HCT116 (cell line): Measurements from ENCODE around the gene GORASP1. TPM values are rescaled to one million over a fixed set of nuclear protein-coding genes. Genes with fewer than 3 reads are reported as not detected.
A peak's percentile ranks its signal among the peaks of the same experiment; 100 is the strongest.

Experiments
- ATAC-seq: fragments of 200-7000 bp; cut with Tn5 transposase; 2 replicates; pipeline ENCODE4 v1.9.1; 2020; ENCODE audit warnings: mild to moderate bottlenecking, moderate library complexity
- BruUV-seq: library from RNA; stranded (reverse); fragments of 400-500 nt; replicated peaks from 2 replicates; lab custom pipeline; 2021; lab: Mats Ljungman, UMichigan
- CTCF ChIA-PET: fragments of 300-600 bp; sonication (Branson Sonifier 250); formaldehyde crosslinking; loops from one replicate; lab custom pipeline; 2021; ENCODE audit warnings: antibody characterized with exemption; lab: Charles Lee
- POLR2A ChIA-PET: fragments of 300-600, 350-600 bp; sonication (Branson Sonifier 250); formaldehyde crosslinking; loops from one replicate; lab custom pipeline; 2021; ENCODE audit warnings: antibody characterized with exemption; lab: Charles Lee
- RAD21 ChIA-PET, 2 experiments: fragments of 300-600 bp; sonication (Branson Sonifier 250); formaldehyde crosslinking; loops; one replicate each; lab custom pipeline; 2023; ENCODE audit warnings: low total read pairs in 2 of 2; ENCODE audit not compliant: uncharacterized antibody in 2 of 2, unreplicated experiment in 2 of 2, low non-redundant PET in 1 of 2; lab: Charles Lee
- DNase-seq: peaks from one replicate; pipeline ENCODE4 v3.0.0-alpha.2; 2010; ENCODE audit warnings: low read depth, low spot score
- H2AFZ ChIP-seq: fragments of 200-600 bp; shearing (Covaris generic), sonication (generic); 2 replicates; pipeline ENCODE4 v1.6.1; 2017; ENCODE audit warnings: low read depth, mixed run types, mixed read lengths, antibody characterized with exemption, low read length; ENCODE audit not compliant: poor library complexity, severe bottlenecking
- H3K27ac ChIP-seq: 2 replicates; pipeline ENCODE4 v1.5.1; 2012; ENCODE audit warnings: low read depth, low read length
- H3K27me3 ChIP-seq: fragments of 200-600 bp; sonication (generic); 2 replicates; pipeline ENCODE4 v1.6.1; 2016; ENCODE audit warnings: mixed run types, low read length, mixed read lengths; ENCODE audit not compliant: insufficient read depth
- H3K36me3 ChIP-seq, 2 experiments: fragments of 200-500 bp in 1 of 2; fragments of 200-600 bp in 1 of 2; sonication (Bioruptor generic) in 1 of 2; sonication (generic) in 1 of 2; 2 replicates each; pipeline versions ENCODE4 v1.5.1 to v1.6.1; 2014 to 2016; ENCODE audit warnings: low read length in 2 of 2, inconsistent platforms in 1 of 2, mixed read lengths in 1 of 2, mixed run types in 1 of 2; ENCODE audit not compliant: insufficient read depth in 2 of 2, control insufficient read depth in 1 of 2
- H3K4me1 ChIP-seq, 2 experiments: fragments of 200-600 bp in 1 of 2; sonication (generic) in 1 of 2; 2 replicates each; pipeline versions ENCODE4 v1.5.1 to v1.6.1; 2012 to 2017; ENCODE audit warnings: low read length in 2 of 2, inconsistent platforms in 1 of 2, mild to moderate bottlenecking in 1 of 2, mixed read lengths in 1 of 2, mixed run types in 1 of 2, moderate library complexity in 1 of 2; ENCODE audit not compliant: insufficient read depth in 2 of 2, control insufficient read depth in 1 of 2
- H3K4me2 ChIP-seq: fragments of 200-600 bp; sonication (generic); 2 replicates; pipeline ENCODE4 v1.6.1; 2017; ENCODE audit warnings: mixed run types, low read length, mixed read lengths
- H3K4me3 ChIP-seq, 2 experiments: fragments of 200-600 bp in 1 of 2; sonication (generic) in 1 of 2; replicated peaks in 1 of 2; 2 replicates each; pipeline ENCODE4 v1.5.1; 2011 to 2016; ENCODE audit warnings: low read length in 2 of 2, control low read depth in 1 of 2, low read depth in 1 of 2, mild to moderate bottlenecking in 1 of 2, mixed read lengths in 1 of 2, mixed run types in 1 of 2
- H3K79me2 ChIP-seq: fragments of 200-600 bp; sonication (generic); 2 replicates; pipeline ENCODE4 v1.6.1; 2017; ENCODE audit warnings: mild to moderate bottlenecking, mixed run types, low read length, moderate library complexity, mixed read lengths; ENCODE audit not compliant: insufficient read depth
- H3K9ac ChIP-seq: fragments of 200-600 bp; sonication (generic); 2 replicates; pipeline ENCODE4 v1.6.1; 2016; ENCODE audit warnings: low read length, mixed read lengths
- H3K9me2 ChIP-seq: fragments of 200-600 bp; sonication (generic), shearing (Covaris generic); 2 replicates; pipeline ENCODE4 v1.6.1; 2017; ENCODE audit warnings: mixed run types, mild to moderate bottlenecking, moderate library complexity; ENCODE audit not compliant: insufficient read depth
- H3K9me3 ChIP-seq, 2 experiments: fragments of 200-500 bp in 1 of 2; fragments of 200-600 bp in 1 of 2; sonication (Bioruptor generic) in 1 of 2; sonication (generic) in 1 of 2; 2 replicates each; pipeline ENCODE4 v1.6.1; 2014 to 2017; ENCODE audit warnings: low read length in 2 of 2, mixed read lengths in 2 of 2, inconsistent platforms in 1 of 2, low read depth in 1 of 2, mild to moderate bottlenecking in 1 of 2, mixed run types in 1 of 2, moderate library complexity in 1 of 2; ENCODE audit not compliant: control insufficient read depth in 1 of 2, insufficient read depth in 1 of 2
- H4K20me1 ChIP-seq: fragments of 200-600 bp; sonication (generic), shearing (Covaris generic); 2 replicates; pipeline ENCODE4 v1.6.1; 2017; ENCODE audit warnings: mixed run types, mild to moderate bottlenecking, moderate library complexity; ENCODE audit not compliant: insufficient read depth
- EZH2 ChIP-seq: fragments of 200-600 bp; sonication (generic); IDR thresholded peaks from 2 replicates; pipeline ENCODE4 v1.6.1; 2017; ENCODE audit warnings: antibody characterized with exemption, mixed run types
- EZH2phosphoT487 ChIP-seq: fragments of 200-600 bp; IDR thresholded peaks from 2 replicates; pipeline ENCODE4 v1.6.1; 2018; ENCODE audit warnings: antibody characterized with exemption, borderline replicate concordance
- MAX ChIP-seq: IDR thresholded peaks from 2 replicates; pipeline ENCODE4 v1.6.1; 2012
- SIN3A ChIP-seq: IDR thresholded peaks from 2 replicates; pipeline ENCODE4 v1.6.1; 2012; ENCODE audit warnings: low read depth
- SRF ChIP-seq: IDR thresholded peaks from 2 replicates; pipeline ENCODE4 v1.6.1; 2012; ENCODE audit warnings: low read depth
- TCF7L2 ChIP-seq: IDR thresholded peaks from 2 replicates; pipeline ENCODE4 v1.7.0; 2011; ENCODE audit warnings: borderline replicate concordance, inconsistent platforms; ENCODE audit not compliant: insufficient read depth, insufficient read length; ENCODE audit errors: extremely low read depth
- ZNF274 ChIP-seq: fragments of 200-500 bp; sonication (Bioruptor generic); IDR thresholded peaks from 2 replicates; pipeline ENCODE4 v1.6.1; 2014; ENCODE audit warnings: mild to moderate bottlenecking, low read depth, low read length, inconsistent platforms
- intact Hi-C: fragments of 100-400 bp; cut with micrococcal nuclease; formaldehyde crosslinking; loops from 2 replicates; pipeline ENCODE4 v1.10.0; 2022
- total RNA-seq: library from RNA; stranded (reverse); gene quantifications from one replicate; pipeline ENCODE4 v1.2.1, GENCODE V29; 2021; ENCODE audit not compliant: unreplicated experiment
- TF ChIP-seq, protein P1 (sequence below): IDR thresholded peaks from 2 replicates; pipeline ENCODE4 v1.6.1; 2011; ENCODE audit warnings: mild to moderate bottlenecking, low read length, moderate library complexity; ENCODE audit not compliant: insufficient replicate concordance; ENCODE audit errors: extremely low read depth

Gene GORASP1
- total RNA-seq, 1 experiment from 2014 or later, result 38.8 TPM

DNA sequence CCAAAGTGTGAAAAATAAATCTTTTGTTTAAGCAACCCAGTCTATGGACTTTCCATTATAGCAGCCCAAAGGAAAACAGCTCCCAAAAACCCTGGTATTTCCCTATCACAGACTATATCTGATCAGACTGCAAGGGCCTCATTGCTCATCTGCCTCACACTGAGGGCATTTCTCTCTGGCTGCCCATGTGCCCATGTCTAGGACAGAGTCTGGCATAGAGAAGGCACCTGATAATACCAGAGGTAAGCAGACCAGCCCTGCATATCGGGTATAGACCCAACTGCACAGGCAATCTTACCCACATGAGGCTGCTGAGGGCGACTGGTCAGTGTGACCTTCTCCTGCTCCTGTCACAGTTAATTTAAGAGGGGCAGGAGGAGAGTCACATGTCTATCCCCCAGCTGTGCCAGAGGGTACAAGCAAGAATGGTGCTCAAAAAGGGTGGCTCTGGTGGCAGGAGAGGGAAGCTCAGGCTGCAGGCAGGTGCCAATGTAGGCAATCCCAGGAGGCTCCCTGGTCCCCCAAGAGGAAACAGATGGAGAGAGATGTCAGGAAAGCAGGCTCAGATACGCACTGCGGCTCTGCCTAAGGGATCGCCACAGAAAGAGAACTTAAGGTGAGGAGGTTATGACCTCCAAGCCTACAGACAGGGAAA lies 42.8 kb upstream of the GORASP1 start:
- Histone ChIP-seq H3K27me3 (no peaks in the 10 kb centered on the region), H3K4me2 (peak overlapping the region; percentile 81), H4K20me1 (peaks cover 39% of the 10 kb centered on the region; the same call in 1 of the 2 replicates), H3K9me3 (no peaks in the 10 kb centered on the region), H2AFZ (no peak overlapping the region), H3K79me2 (peaks cover 69% of the 10 kb centered on the region), H3K36me3 (peaks cover 7 to 14% of the 10 kb centered on the region in 2 experiments), H3K4me1 (peaks cover 67 to 77% of the 10 kb centered on the region in 2 experiments), H3K4me3 (peak overlapping the region; percentile 60 to 66)
- BruUV-seq, result no TSS peak
- DNase-seq (no peak), ATAC-seq (no peak)
- RAD21 ChIA-PET, result no interaction called here
- TF ChIP-seq ZNF274, result no peak
- no peak for TF ChIP-seq SRF
- TF ChIP-seq, protein P1, sequence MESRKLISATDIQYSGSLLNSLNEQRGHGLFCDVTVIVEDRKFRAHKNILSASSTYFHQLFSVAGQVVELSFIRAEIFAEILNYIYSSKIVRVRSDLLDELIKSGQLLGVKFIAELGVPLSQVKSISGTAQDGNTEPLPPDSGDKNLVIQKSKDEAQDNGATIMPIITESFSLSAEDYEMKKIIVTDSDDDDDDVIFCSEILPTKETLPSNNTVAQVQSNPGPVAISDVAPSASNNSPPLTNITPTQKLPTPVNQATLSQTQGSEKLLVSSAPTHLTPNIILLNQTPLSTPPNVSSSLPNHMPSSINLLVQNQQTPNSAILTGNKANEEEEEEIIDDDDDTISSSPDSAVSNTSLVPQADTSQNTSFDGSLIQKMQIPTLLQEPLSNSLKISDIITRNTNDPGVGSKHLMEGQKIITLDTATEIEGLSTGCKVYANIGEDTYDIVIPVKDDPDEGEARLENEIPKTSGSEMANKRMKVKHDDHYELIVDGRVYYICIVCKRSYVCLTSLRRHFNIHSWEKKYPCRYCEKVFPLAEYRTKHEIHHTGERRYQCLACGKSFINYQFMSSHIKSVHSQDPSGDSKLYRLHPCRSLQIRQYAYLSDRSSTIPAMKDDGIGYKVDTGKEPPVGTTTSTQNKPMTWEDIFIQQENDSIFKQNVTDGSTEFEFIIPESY, result no peak
- TF ChIP-seq SIN3A, result no peak
- TF ChIP-seq EZH2phosphoT487, result no peak
- no peak for TF ChIP-seq MAX
- TF ChIP-seq TCF7L2, result no peak
- no peak for TF ChIP-seq EZH2
- TF ChIP-seq, all 23 proteins: peak for 0
- Histone ChIP-seq H3K9me2 (no peaks in the 10 kb centered on the region), H3K9ac (peak overlapping the region; percentile 86; the same call in 1 of the 2 replicates), H3K27ac (peak overlapping the region; percentile 82)
- POLR2A ChIA-PET, result no interaction called here
- intact Hi-C loops, result no loop called here
- CTCF ChIA-PET, result interaction anchor here (1.5 kb wide), 1 partner anchor 138 kb away, joined by 5 read pairs; no protein-coding TSS in a partner anchor
